ENCODE measurements around the gene B3GALT2.

The B3GALT2 gene

GRCh38 chr1:193181985-193182384 is 4.4 kb downstream of the B3GALT2 start:
- DNase-seq (ENCODE audit: low spot score): no peak

GRCh38 chr1:193181536-193181935 is 4.9 kb downstream of the B3GALT2 start:
- DNase-seq (ENCODE audit: low spot score): no peak

- DNase-seq (ENCODE audit: low spot score): no peak
Measured at GRCh38 chr1:193179094-193179493, 7.3 kb downstream of the B3GALT2 start.

GRCh38 chr1:193176788-193177187 is 9.6 kb downstream of the B3GALT2 start:
- no peak for DNase-seq (ENCODE audit: low spot score)

- DNase-seq (ENCODE audit: low spot score): no peak
Measured at GRCh38 chr1:193176113-193176512, 10.3 kb downstream of the B3GALT2 start.

GRCh38 chr1:193157360-193157759 is 29.1 kb downstream of the B3GALT2 start:
- no peak for DNase-seq (ENCODE audit: low spot score)

GRCh38 chr1:193156822-193157142 is 29.6 kb downstream of the B3GALT2 start:
- DNase-seq (ENCODE audit: low spot score): no peak

GRCh38 chr1:193156117-193156821 is 30.1 kb downstream of the B3GALT2 start:
- no peak for DNase-seq (ENCODE audit: low spot score)

GRCh38 chr1:193144999-193145398 is 41.4 kb downstream of the B3GALT2 start:
- no peak for DNase-seq (ENCODE audit: low spot score)

- no peak for DNase-seq (ENCODE audit: low spot score)
Measured at GRCh38 chr1:193144361-193144938, 42.0 kb downstream of the B3GALT2 start.

GRCh38 chr1:193143285-193143684 is 43.1 kb downstream of the B3GALT2 start:
- DNase-seq (ENCODE audit: low spot score): no peak

GRCh38 chr1:193142409-193142808 is 44.0 kb downstream of the B3GALT2 start:
- DNase-seq (ENCODE audit: low spot score): no peak

- no peak for DNase-seq (ENCODE audit: low spot score)
Measured at GRCh38 chr1:193141804-193142203, 44.6 kb downstream of the B3GALT2 start.

GRCh38 chr1:193140254-193140653 is 46.2 kb downstream of the B3GALT2 start:
- DNase-seq (ENCODE audit: low spot score): no peak

GRCh38 chr1:193131266-193131860 is 55.0 kb downstream of the B3GALT2 start:
- no peak for DNase-seq (ENCODE audit: low spot score)
